HepG2 (cell line): ENCODE measurements around the gene LY6G5B. TPM values are rescaled to one million over a fixed set of nuclear protein-coding genes. Genes with fewer than 3 reads are reported as not detected.

Source experiments
- ATAC-seq: fragments of 200-7000 bp; cut with Tn5 transposase; 3 replicates; pipeline ENCODE4 v1.9.1; 2020; ENCODE audit warnings: mild to moderate bottlenecking, moderate library complexity
- BruUV-seq: library from RNA; stranded (reverse); fragments of 400-500 nt; replicated peaks from 2 replicates; lab custom pipeline; 2021; lab: Mats Ljungman, UMichigan
- CTCF ChIA-PET: fragments of 300-600 bp; formaldehyde crosslinking; extraction: SDS; loops from one replicate; lab custom pipeline; 2021; ENCODE audit warnings: low total read pairs, inconsistent platforms, low intra/inter-chr PET ratio; lab: Yijun Ruan, JAX
- POLR2A ChIA-PET: fragments of 350-600 bp; sonication (Branson Sonifier 250); formaldehyde crosslinking; loops from one replicate; lab custom pipeline; 2020; ENCODE audit warnings: antibody characterized with exemption, inconsistent platforms; lab: Yijun Ruan, JAX
- DNase-seq: peaks from one replicate; pipeline ENCODE4 v3.0.0-alpha.2; 2015; ENCODE audit warnings: low spot score
- FAIRE-seq: peaks from 3 replicates; lab custom pipeline; 2011; peaks lifted over from hg19 to GRCh38; lab: Jason Lieb, UNC
- H2AFZ ChIP-seq: one replicate; pipeline ENCODE4 v1.6.1; 2011; ENCODE audit warnings: low read length, inconsistent platforms
- H3K27ac ChIP-seq: fragments of 300-600 bp; 3 replicates; pipeline ENCODE4 v1.8.0; 2011; ENCODE audit warnings: mixed run types, mild to moderate bottlenecking, mixed read lengths, low read length, inconsistent platforms; ENCODE audit not compliant: insufficient read depth; ENCODE audit errors: extremely low read length
- H3K27me3 ChIP-seq, 2 experiments: fragments of 200-600 bp in 1 of 2; 2 replicates in 1 of 2; 3 replicates in 1 of 2; pipeline versions ENCODE4 v1.6.0 to v1.8.0; 2011; ENCODE audit warnings: low read length in 2 of 2, mild to moderate bottlenecking in 2 of 2, moderate library complexity in 2 of 2, inconsistent platforms in 1 of 2; ENCODE audit not compliant: insufficient read depth in 2 of 2, control insufficient read depth in 1 of 2
- H3K36me3 ChIP-seq, 2 experiments: fragments of 200-600 bp in 1 of 2; replicated peaks in 1 of 2; 2 replicates in 1 of 2; 3 replicates in 1 of 2; pipeline versions ENCODE4 v1.5.1 to v1.8.0; 2011; ENCODE audit warnings: low read length in 2 of 2, inconsistent platforms in 1 of 2; ENCODE audit not compliant: insufficient read depth in 2 of 2, control insufficient read depth in 1 of 2
- H3K4me1 ChIP-seq: 2 replicates; pipeline ENCODE4 v1.5.1; 2012; ENCODE audit warnings: low read length, inconsistent platforms; ENCODE audit not compliant: insufficient read depth
- H3K4me2 ChIP-seq: 2 replicates; pipeline ENCODE4 v1.6.0; 2011; ENCODE audit warnings: low read depth, low read length, inconsistent platforms
- H3K4me3 ChIP-seq, 3 experiments: fragments of 200-600 bp in 1 of 3; sonication (generic), shearing (Covaris generic) in 1 of 3; replicated peaks in 1 of 3; 2 replicates each; pipeline ENCODE4 v1.5.1; 2011 to 2016; ENCODE audit warnings: low read length in 3 of 3, inconsistent platforms in 2 of 3, low read depth in 2 of 3, mild to moderate bottlenecking in 2 of 3, control low read depth in 1 of 3, mixed read lengths in 1 of 3; ENCODE audit not compliant: insufficient read depth in 1 of 3
- H3K79me2 ChIP-seq: one replicate; pipeline ENCODE4 v1.6.1; 2011; ENCODE audit warnings: low read length, inconsistent platforms; ENCODE audit not compliant: insufficient read depth
- H3K9ac ChIP-seq: 2 replicates; pipeline ENCODE4 v1.6.0; 2011; ENCODE audit warnings: mild to moderate bottlenecking, low read depth, low read length, inconsistent platforms; ENCODE audit not compliant: insufficient read depth
- H3K9me3 ChIP-seq: 2 replicates; pipeline ENCODE4 v1.5.1; 2012; ENCODE audit warnings: mild to moderate bottlenecking, low read length
- H4K20me1 ChIP-seq: 2 replicates; pipeline ENCODE4 v1.6.0; 2011; ENCODE audit warnings: inconsistent platforms, mild to moderate bottlenecking, low read length, moderate library complexity; ENCODE audit not compliant: insufficient read depth
- ELF1 ChIP-seq: sonication (generic); formaldehyde crosslinking; IDR thresholded peaks from 2 replicates; pipeline ENCODE4 v1.4.0; 2020; ENCODE audit warnings: missing genetic modification reagents
- FOXO4 ChIP-seq: sonication (generic); formaldehyde crosslinking; conservative IDR thresholded peaks from 2 replicates; pipeline ENCODE4 v1.8.1; 2023; ENCODE audit warnings: missing genetic modification reagents
- HBP1 ChIP-seq: IDR thresholded peaks from 2 replicates; pipeline ENCODE4 v1.6.1; 2016; ENCODE audit warnings: low read depth, control low read depth
- MED1 ChIP-seq: sonication (generic); formaldehyde crosslinking; IDR thresholded peaks from 2 replicates; pipeline ENCODE4 v1.4.0; 2020; ENCODE audit warnings: missing genetic modification reagents
- REST ChIP-seq, 2 experiments: IDR thresholded peaks; 2 replicates each; pipeline ENCODE4 v1.6.1; 2011 to 2012; ENCODE audit warnings: low read length in 2 of 2, borderline replicate concordance in 1 of 2, low read depth in 1 of 2, mild to moderate bottlenecking in 1 of 2, moderate library complexity in 1 of 2
- SNAI1 ChIP-seq: sonication (generic); formaldehyde crosslinking; IDR thresholded peaks from 2 replicates; pipeline ENCODE4 v1.5.0; 2020; ENCODE audit warnings: mild to moderate bottlenecking, missing genetic modification reagents, borderline replicate concordance
- ZHX1 ChIP-seq: sonication (generic); formaldehyde crosslinking; IDR thresholded peaks from 2 replicates; pipeline ENCODE4 v1.8.1; 2022; ENCODE audit warnings: low read depth, mild to moderate bottlenecking, missing genetic modification reagents
- ZNF160 ChIP-seq: sonication (generic); formaldehyde crosslinking; IDR thresholded peaks from 2 replicates; pipeline ENCODE4 v1.8.0; 2022; ENCODE audit warnings: mild to moderate bottlenecking, inconsistent platforms, missing genetic modification reagents
- ZNF230 ChIP-seq: sonication (generic); formaldehyde crosslinking; IDR thresholded peaks from 2 replicates; pipeline ENCODE4 v1.4.0; 2020; ENCODE audit warnings: mild to moderate bottlenecking, missing genetic modification reagents
- ZNF572 ChIP-seq: sonication (generic); formaldehyde crosslinking; IDR thresholded peaks from 2 replicates; pipeline ENCODE4 v1.5.1; 2020; ENCODE audit warnings: mild to moderate bottlenecking, missing genetic modification reagents
- ZNF670 ChIP-seq: sonication (generic); formaldehyde crosslinking; IDR thresholded peaks from 2 replicates; pipeline ENCODE4 v1.8.0; 2022; ENCODE audit warnings: mild to moderate bottlenecking, missing genetic modification reagents, borderline replicate concordance
- ZNF709 ChIP-seq: sonication (generic); formaldehyde crosslinking; IDR thresholded peaks from 2 replicates; pipeline ENCODE4 v1.5.0; 2020; ENCODE audit warnings: mild to moderate bottlenecking, missing genetic modification reagents
- WGBS: methylation state at CpG from one replicate; pipeline ENCODE4 v1.1.6; 2017; ENCODE audit warnings: low lambda C conversion rate; 5-methylcytosine and 5-hydroxymethylcytosine counted together
- in situ Hi-C: cut with HindIII; loops from 2 replicates; pipeline ENCODE4 v1.10.0; 2017; ENCODE audit warnings: low pct_unique_long_range_greater_than_20kb; ENCODE audit not compliant: extremely low pct_ligation_motif_present
- intact Hi-C: fragments of 100-400 bp; cut with micrococcal nuclease; formaldehyde crosslinking; loops from one replicate; pipeline ENCODE4 v1.10.0; 2022; ENCODE audit not compliant: unreplicated experiment
- polyA plus RNA-seq, 8 experiments: library from polyadenylated mRNA; depleted of rRNA in 3 of 8; stranded (reverse) in 7 of 8; unstranded in 1 of 8; fragments of >200 nt; fragmentation: Illumina TruSeq in 4 of 8; extraction: Trizol in 4 of 8; gene quantifications; 2 replicates each; pipeline versions ENCODE4 v1.2.1 to v1.2.3, GENCODE V29; 2011 to 2016; ENCODE audit warnings: low read depth in 4 of 8, missing spikeins in 1 of 8, mixed read lengths in 1 of 8; ENCODE audit not compliant: insufficient read depth in 1 of 8
- total RNA-seq, 5 experiments: library from RNA; depleted of rRNA; stranded (reverse); fragments of >200 nt; fragmentation: Illumina TruSeq; extraction: Trizol; gene quantifications; 2 replicates each; pipeline ENCODE4 v1.2.3, GENCODE V29; 2016; ENCODE audit warnings: low read depth in 1 of 5

The LY6G5B gene
- total and polyA plus RNA-seq, 2 of the 13 experiments (the other 11 are each of a cell fraction or from before 2014, with no cell fraction given): 7.8 to 15.7 TPM

GRCh38 chr6:31666337-31666965 lies 3.3 kb upstream of the LY6G5B start:
- POLR2A ChIA-PET: interaction anchor here (1.0 to 7.0 kb wide), 9 partner anchors 13 to 279 kb away, joined by 3 to 438 read pairs (median 6); partner anchors contain the start of genes ABHD16A, APOM, BAG6 and CFB
- in situ Hi-C loops (no loop called here), intact Hi-C loops (loop anchor here (5.0 kb wide), 2 partner anchors 44 to 166 kb away; partner anchors contain the start of gene PRRC2A)
- Histone ChIP-seq H3K9ac (peak overlapping the region; percentile 96), H3K4me1 (peaks cover 64% of the 10 kb centered on the region), H3K27me3 (no peaks in the 10 kb centered on the region; a peak in 1 of 5 replicates), H3K27ac (peak overlapping the region; percentile 99), H4K20me1 (no peaks in the 10 kb centered on the region), H3K4me3 (peak overlapping the region; percentile 93 to 98 (median 94)), H3K9me3 (no peaks in the 10 kb centered on the region), H3K36me3 (peaks cover 29 to 55% of the 10 kb centered on the region in 2 experiments), H3K79me2 (peaks cover 58% of the 10 kb centered on the region), H3K4me2 (peak overlapping the region; percentile 93), H2AFZ (no peak overlapping the region)
- CTCF ChIA-PET: no interaction called here
- no TSS peak for BruUV-seq
- FAIRE-seq: no peak
- no peak for ATAC-seq
- no peak for DNase-seq
- WGBS: 1% methylated on average over 15 of the region's 15 CpGs
- 0 out of 2 replicates have a peak, but pooled peaks have one; percentile 18 for TF ChIP-seq ZNF230
- 0 out of 2 replicates have a peak, but pooled peaks have one; percentile 17 for TF ChIP-seq ZNF572 (CRISPR knock-in tag)
- 0 out of 2 replicates have a peak, but pooled peaks have one; percentile 74 for TF ChIP-seq ZNF160 (CRISPR knock-in tag)
- TF ChIP-seq ZNF709 (CRISPR knock-in tag): peak; percentile 19; the same call in 1 of the 2 replicates
- TF ChIP-seq SNAI1 (CRISPR knock-in tag): 0 out of 2 replicates have a peak, but pooled peaks have one; percentile 6
- 0 out of 2 replicates have a peak, but pooled peaks have one; percentile 83 for TF ChIP-seq FOXO4 (CRISPR knock-in tag)
- TF ChIP-seq MED1 (CRISPR knock-in tag): 0 out of 2 replicates have a peak, but pooled peaks have one; percentile 9
- peak; percentile 10; the same call in 1 of the 2 replicates for TF ChIP-seq ZHX1 (CRISPR knock-in tag)
- TF ChIP-seq HBP1 (CRISPR knock-in tag): 0 out of 2 replicates have a peak, but pooled peaks have one; percentile 9
- no peak for TF ChIP-seq ELF1 (CRISPR knock-in tag)
- no peak for TF ChIP-seq REST (IDR thresholded peaks at IDR 0.05; ENCODE audit: borderline replicate concordance in 1 of 2, low read depth in 1 of 2, low read length in 2 of 2)
- TF ChIP-seq ZNF670 (CRISPR knock-in tag): 0 out of 2 replicates have a peak, but pooled peaks have one; percentile 37
